Suprapubic skin (tissue), 4 donors: ENCODE measurements around the gene CD2BP2.

Source experiments
- POLR2A ChIP-seq, 2 donors: fragments of 450-650 bp; IDR thresholded peaks; one replicate each; pipeline ENCODE4 v1.6.1; 2017; ENCODE audit warnings: antibody characterized with exemption in 2 of 2, mild to moderate bottlenecking in 2 of 2, moderate library complexity in 2 of 2
- POLR2AphosphoS5 ChIP-seq, 3 donors: sonication (generic); formaldehyde crosslinking; IDR thresholded peaks; one replicate each; pipeline ENCODE4 v1.6.1; 2017; ENCODE audit warnings: antibody characterized with exemption in 3 of 3
- TF ChIP-seq, protein P1 (sequence below), 2 donors: fragments of 200-600 bp in 1 of 2; fragments of 450-650 bp in 1 of 2; sonication (generic) in 1 of 2; IDR thresholded peaks; one replicate each; pipeline ENCODE4 v1.5.1; 2016 to 2019; ENCODE audit warnings: antibody characterized with exemption in 2 of 2, mild to moderate bottlenecking in 1 of 2, moderate library complexity in 1 of 2

DNA sequence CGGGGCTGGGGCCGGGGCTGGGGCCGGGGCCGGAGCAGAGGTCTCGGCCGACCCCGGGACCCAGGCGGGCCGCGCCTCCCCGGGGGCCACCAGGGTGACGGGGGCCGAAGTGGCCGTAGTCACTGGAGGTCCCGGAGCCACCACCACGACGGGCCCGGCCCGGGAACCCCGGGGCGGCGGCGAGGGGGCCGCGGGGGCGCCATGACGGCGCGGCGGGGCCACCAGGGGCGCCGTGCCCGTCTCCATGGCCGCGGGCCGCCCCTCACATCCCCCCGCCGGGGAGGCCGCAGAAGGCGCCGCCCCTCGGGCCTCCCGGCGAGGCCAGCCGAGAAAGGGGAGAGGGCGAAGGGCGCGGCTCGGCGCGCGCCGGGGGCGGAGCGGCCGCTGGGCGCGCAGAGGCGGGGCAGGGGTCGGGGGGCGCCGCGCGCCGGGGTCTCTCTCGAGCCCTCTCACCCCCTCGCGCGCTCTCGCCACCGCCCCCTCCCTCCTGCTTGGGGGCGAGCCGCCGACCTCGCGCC lies 14.9 kb upstream of the CD2BP2 start:
- no peak for TF ChIP-seq POLR2A (IDR thresholded peaks at IDR 0.05)
- TF ChIP-seq, protein P1, sequence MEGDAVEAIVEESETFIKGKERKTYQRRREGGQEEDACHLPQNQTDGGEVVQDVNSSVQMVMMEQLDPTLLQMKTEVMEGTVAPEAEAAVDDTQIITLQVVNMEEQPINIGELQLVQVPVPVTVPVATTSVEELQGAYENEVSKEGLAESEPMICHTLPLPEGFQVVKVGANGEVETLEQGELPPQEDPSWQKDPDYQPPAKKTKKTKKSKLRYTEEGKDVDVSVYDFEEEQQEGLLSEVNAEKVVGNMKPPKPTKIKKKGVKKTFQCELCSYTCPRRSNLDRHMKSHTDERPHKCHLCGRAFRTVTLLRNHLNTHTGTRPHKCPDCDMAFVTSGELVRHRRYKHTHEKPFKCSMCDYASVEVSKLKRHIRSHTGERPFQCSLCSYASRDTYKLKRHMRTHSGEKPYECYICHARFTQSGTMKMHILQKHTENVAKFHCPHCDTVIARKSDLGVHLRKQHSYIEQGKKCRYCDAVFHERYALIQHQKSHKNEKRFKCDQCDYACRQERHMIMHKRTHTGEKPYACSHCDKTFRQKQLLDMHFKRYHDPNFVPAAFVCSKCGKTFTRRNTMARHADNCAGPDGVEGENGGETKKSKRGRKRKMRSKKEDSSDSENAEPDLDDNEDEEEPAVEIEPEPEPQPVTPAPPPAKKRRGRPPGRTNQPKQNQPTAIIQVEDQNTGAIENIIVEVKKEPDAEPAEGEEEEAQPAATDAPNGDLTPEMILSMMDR (IDR thresholded peaks at IDR 0.05) = no peak
- no peak for TF ChIP-seq POLR2AphosphoS5 (IDR thresholded peaks at IDR 0.05)
